Peyer's patch (tissue), 4 donors: ENCODE results near the gene CETP. TPM values are rescaled to one million over a fixed set of nuclear protein-coding genes. Genes with fewer than 3 reads are reported as not detected.

Experiments used
- DNase-seq, 3 donors: peaks; one replicate each; pipeline ENCODE4 v3.0.0-alpha.2; 2017 to 2019
- H3K27ac ChIP-seq, 4 donors: fragments of 200-600 bp; sonication (generic); one replicate each; pipeline ENCODE4 v1.5.1; 2016 to 2019
- H3K27me3 ChIP-seq, 2 donors: fragments of 200-600 bp; sonication (generic); one replicate each; pipeline ENCODE4 v1.5.1; 2019
- H3K36me3 ChIP-seq, 3 donors: fragments of 200-600 bp; sonication (generic); one replicate each; pipeline ENCODE4 v1.5.1; 2016 to 2019
- H3K4me1 ChIP-seq, 4 donors: fragments of 200-600 bp; sonication (generic); one replicate each; pipeline ENCODE4 v1.5.1; 2016 to 2019
- H3K4me3 ChIP-seq, 4 donors: fragments of 200-600 bp; sonication (generic); 1 replicate in 3 of 4; 2 replicates in 1 of 4; pipeline ENCODE4 v1.5.1; 2016 to 2019; ENCODE audit warnings: mild to moderate bottlenecking in 1 of 4
- H3K9me3 ChIP-seq, 4 donors: fragments of 200-600 bp; sonication (generic); one replicate each; pipeline ENCODE4 v1.5.1; 2016 to 2019; ENCODE audit warnings: mild to moderate bottlenecking in 1 of 4
- POLR2A ChIP-seq, 2 donors: fragments of 450-650 bp; IDR thresholded peaks; one replicate each; pipeline ENCODE4 v1.5.1; 2017; ENCODE audit warnings: antibody characterized with exemption in 2 of 2, mild to moderate bottlenecking in 2 of 2, moderate library complexity in 2 of 2
- total RNA-seq, 4 donors: library from RNA; depleted of rRNA; stranded (reverse); fragments of >200 nt; gene quantifications; one replicate each; pipeline ENCODE4 v1.1.0, GENCODE V29; 2016
- TF ChIP-seq, protein P1 (sequence below), 6 experiments: fragments of 450-650 bp in 4 of 6; fragments of 200-600 bp in 2 of 6; sonication (generic) in 1 of 6; IDR thresholded peaks; one replicate each; pipeline ENCODE4 v1.5.1; 2017 to 2019; ENCODE audit warnings: antibody characterized with exemption in 6 of 6, mild to moderate bottlenecking in 3 of 6, moderate library complexity in 1 of 6

The CETP gene
- total RNA-seq, 4 donors from 2014 or later = 2.5 TPM; not detected in 3

GRCh38 chr16:57016301-57016700 is 54.6 kb downstream of the CETP start:
- Histone ChIP-seq H3K27ac (no peak overlapping the region), H3K9me3 (no peaks in the 10 kb centered on the region), H3K4me3 (no peak overlapping the region), H3K4me1 (peaks cover 2 to 7% (median 5%) of the 10 kb centered on the region in 4 donors), H3K36me3 (peaks cover 0 to 38% (median 0%) of the 10 kb centered on the region in 3 donors), H3K27me3 (no peaks in the 10 kb centered on the region)
- TF ChIP-seq, protein P1, sequence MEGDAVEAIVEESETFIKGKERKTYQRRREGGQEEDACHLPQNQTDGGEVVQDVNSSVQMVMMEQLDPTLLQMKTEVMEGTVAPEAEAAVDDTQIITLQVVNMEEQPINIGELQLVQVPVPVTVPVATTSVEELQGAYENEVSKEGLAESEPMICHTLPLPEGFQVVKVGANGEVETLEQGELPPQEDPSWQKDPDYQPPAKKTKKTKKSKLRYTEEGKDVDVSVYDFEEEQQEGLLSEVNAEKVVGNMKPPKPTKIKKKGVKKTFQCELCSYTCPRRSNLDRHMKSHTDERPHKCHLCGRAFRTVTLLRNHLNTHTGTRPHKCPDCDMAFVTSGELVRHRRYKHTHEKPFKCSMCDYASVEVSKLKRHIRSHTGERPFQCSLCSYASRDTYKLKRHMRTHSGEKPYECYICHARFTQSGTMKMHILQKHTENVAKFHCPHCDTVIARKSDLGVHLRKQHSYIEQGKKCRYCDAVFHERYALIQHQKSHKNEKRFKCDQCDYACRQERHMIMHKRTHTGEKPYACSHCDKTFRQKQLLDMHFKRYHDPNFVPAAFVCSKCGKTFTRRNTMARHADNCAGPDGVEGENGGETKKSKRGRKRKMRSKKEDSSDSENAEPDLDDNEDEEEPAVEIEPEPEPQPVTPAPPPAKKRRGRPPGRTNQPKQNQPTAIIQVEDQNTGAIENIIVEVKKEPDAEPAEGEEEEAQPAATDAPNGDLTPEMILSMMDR (IDR thresholded peaks at IDR 0.05) = no peak
- no peak for TF ChIP-seq POLR2A (IDR thresholded peaks at IDR 0.05)
- DNase-seq = peak in 1 of 3 donors; percentile 30

GRCh38 chr16:57016831-57017230 is 55.1 kb downstream of the CETP start:
- H3K4me1 ChIP-seq = peaks cover 2 to 7% (median 5%) of the 10 kb centered on the region in 4 donors
- H3K27me3 ChIP-seq = no peaks in the 10 kb centered on the region
- TF ChIP-seq, protein P1 (IDR thresholded peaks at IDR 0.05) = no peak
- TF ChIP-seq POLR2A (IDR thresholded peaks at IDR 0.05) = no peak
- no peak overlapping the region for H3K4me3 ChIP-seq
- no peak overlapping the region for H3K27ac ChIP-seq
- peaks cover 0 to 43% (median 0%) of the 10 kb centered on the region in 3 donors for H3K36me3 ChIP-seq
- no peaks in the 10 kb centered on the region for H3K9me3 ChIP-seq
- peak in 1 of 3 donors; percentile 18 for DNase-seq

DNA sequence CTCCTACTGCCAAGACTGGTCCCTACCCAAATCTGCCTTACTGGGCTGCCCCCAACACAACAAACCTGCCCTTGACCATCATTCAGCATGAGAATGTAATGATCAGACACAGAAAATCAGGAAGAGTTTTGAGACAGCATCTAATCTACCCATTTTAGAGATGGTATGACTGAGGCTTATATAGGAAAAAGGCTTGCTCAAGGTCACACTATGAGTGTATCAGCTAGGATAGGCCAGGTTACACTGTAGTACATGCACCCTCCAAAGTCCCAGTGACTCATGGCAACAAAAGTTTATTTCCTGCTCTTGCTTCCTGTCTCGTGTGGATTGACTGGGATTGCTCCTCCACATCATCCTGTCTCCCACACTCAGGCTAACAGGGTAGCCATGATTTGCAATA is 55.5 kb downstream of the CETP start:
- no peak overlapping the region for H3K4me3 ChIP-seq
- no peaks in the 10 kb centered on the region for H3K9me3 ChIP-seq
- TF ChIP-seq, protein P1 (IDR thresholded peaks at IDR 0.05) = no peak
- no peak for TF ChIP-seq POLR2A (IDR thresholded peaks at IDR 0.05)
- no peaks in the 10 kb centered on the region for H3K27me3 ChIP-seq
- no peak overlapping the region for H3K27ac ChIP-seq
- peaks cover 0 to 47% (median 0%) of the 10 kb centered on the region in 3 donors for H3K36me3 ChIP-seq
- peaks cover 2 to 7% (median 5%) of the 10 kb centered on the region in 4 donors for H3K4me1 ChIP-seq
- DNase-seq = peak in 1 of 3 donors; percentile 36

DNA sequence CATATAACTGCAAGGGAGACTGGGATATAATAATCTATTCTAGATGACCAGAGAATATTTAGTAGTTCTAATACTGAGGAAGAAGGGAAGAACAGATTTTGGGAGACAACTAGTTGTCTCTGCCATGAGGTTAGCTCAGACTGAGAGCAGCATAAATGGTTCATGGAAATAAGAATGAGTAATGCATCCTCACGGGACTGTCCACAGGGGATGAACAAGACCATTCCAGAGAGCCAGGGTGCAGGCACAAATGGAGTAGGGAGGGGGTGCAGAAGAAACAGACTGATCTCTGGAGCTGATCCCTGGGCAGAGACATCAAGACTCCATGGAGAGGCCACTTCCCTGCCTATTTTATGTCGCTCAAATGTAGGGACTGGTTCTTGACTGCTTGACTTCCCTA is 58.0 kb downstream of the CETP start:
- no peak for DNase-seq
- no peak for TF ChIP-seq POLR2A (IDR thresholded peaks at IDR 0.05)
- TF ChIP-seq, protein P1 (IDR thresholded peaks at IDR 0.05) = no peak
- Histone ChIP-seq H3K4me1 (peaks cover 0 to 7% (median 2%) of the 10 kb centered on the region in 4 donors), H3K27me3 (no peaks in the 10 kb centered on the region), H3K4me3 (no peak overlapping the region), H3K36me3 (peaks cover 0 to 65% (median 0%) of the 10 kb centered on the region in 3 donors), H3K9me3 (no peaks in the 10 kb centered on the region), H3K27ac (no peak overlapping the region)

DNA sequence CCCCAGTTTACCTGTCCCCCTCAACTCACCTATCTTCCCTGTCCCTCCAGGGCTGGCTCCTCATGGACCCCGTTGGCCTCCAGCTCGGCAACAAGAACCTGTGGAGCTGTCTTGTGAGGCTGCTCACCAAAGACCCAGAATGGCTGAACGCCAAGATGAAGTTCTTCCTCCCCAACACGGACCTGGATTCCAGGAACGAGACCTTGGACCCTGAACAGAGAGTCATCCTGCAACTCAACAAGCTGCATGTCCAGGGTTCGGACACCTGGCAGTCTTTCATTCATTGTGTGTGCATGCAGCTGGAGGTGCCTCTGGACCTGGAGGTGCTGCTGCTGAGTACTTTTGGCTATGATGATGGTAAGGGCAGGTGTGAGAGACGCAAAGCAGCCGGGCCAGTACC is 58.9 kb downstream of the CETP start:
- H3K4me1 ChIP-seq = no peaks in the 10 kb centered on the region
- no peak for TF ChIP-seq POLR2A (IDR thresholded peaks at IDR 0.05)
- TF ChIP-seq, protein P1 (IDR thresholded peaks at IDR 0.05) = no peak
- no peaks in the 10 kb centered on the region for H3K27me3 ChIP-seq
- no peaks in the 10 kb centered on the region for H3K9me3 ChIP-seq
- no peak overlapping the region for H3K4me3 ChIP-seq
- peaks cover 0 to 65% (median 0%) of the 10 kb centered on the region in 3 donors for H3K36me3 ChIP-seq
- H3K27ac ChIP-seq = no peak overlapping the region
- no peak for DNase-seq

GRCh38 chr16:57021757-57022156 is 60.0 kb downstream of the CETP start:
- no peak for DNase-seq
- no peaks in the 10 kb centered on the region for H3K27me3 ChIP-seq
- H3K4me3 ChIP-seq = no peak overlapping the region
- no peaks in the 10 kb centered on the region for H3K9me3 ChIP-seq
- TF ChIP-seq, protein P1 (IDR thresholded peaks at IDR 0.05) = no peak
- TF ChIP-seq POLR2A (IDR thresholded peaks at IDR 0.05) = no peak
- no peak overlapping the region for H3K27ac ChIP-seq
- H3K4me1 ChIP-seq = no peaks in the 10 kb centered on the region
- peaks cover 0 to 71% (median 0%) of the 10 kb centered on the region in 3 donors for H3K36me3 ChIP-seq
